DMS53 (cell line): ENCODE measurements around the gene FBXL3.
"Not testable (repeated sequence)": the region's sequence is repeated elsewhere in the genome, so short reads cannot be mapped to it uniquely, and the experiment has no call there.

Source experiments
- DNase-seq: peaks from one replicate; lab custom pipeline; 2025; lab: John Stamatoyannopoulos, UW

FBXL3 gene

DNA sequence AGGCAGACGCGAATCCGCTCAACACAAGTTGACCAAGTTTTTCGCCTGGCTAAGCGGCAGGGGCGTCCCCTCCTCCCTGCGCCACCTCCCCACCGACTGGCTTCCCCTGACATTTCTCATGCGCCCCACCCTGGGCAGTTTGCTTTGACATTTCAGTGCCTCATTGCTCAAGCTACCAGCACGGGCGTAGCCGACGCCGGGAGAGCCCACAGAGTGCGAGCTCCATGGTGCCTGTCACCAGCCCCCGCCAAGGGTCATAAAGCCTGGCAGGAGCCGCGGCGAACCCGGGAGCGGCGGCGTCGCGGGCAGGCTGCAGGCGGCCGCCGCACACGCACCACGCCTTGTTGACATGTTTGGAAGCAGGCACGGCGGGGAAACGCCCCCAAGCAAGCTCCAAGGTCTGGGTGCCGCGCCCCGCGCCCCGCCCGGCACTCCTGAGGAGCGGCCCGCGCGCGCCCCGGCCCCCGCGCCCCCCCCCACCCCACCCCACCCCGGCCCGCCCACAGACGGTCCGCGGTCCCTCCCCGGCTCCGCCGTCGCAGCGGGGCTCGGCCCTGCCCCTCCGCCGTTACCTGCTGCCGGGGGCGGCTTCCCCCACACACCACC is 601 bp downstream of the FBXL3 start:
- peak; percentile 62 for DNase-seq

- DNase-seq, result no peak
Measured at GRCh38 chr13:77022341-77022740, 4.6 kb downstream of the FBXL3 start.

DNA sequence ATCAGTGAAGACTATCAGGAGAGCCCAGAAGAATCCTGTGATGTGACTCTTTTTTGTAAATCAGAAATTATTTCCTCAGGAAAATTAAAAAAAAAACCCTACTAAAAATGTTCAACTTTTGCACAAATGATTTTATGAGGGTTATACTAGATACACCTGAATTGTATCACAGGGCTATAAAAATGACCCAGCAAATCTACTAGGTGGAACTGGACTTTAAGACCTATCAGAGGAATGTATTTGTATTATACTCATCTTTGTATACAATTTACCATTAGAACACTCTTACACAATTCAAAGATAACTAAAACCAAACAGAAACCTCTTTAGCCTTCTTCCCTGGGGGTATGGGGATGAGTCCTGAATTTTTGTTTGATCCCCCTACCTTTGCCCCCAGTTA is 7.2 kb downstream of the FBXL3 start:
- no peak for DNase-seq

GRCh38 chr13:77016888-77017623 is 9.9 kb downstream of the FBXL3 start:
- no peak for DNase-seq

DNA sequence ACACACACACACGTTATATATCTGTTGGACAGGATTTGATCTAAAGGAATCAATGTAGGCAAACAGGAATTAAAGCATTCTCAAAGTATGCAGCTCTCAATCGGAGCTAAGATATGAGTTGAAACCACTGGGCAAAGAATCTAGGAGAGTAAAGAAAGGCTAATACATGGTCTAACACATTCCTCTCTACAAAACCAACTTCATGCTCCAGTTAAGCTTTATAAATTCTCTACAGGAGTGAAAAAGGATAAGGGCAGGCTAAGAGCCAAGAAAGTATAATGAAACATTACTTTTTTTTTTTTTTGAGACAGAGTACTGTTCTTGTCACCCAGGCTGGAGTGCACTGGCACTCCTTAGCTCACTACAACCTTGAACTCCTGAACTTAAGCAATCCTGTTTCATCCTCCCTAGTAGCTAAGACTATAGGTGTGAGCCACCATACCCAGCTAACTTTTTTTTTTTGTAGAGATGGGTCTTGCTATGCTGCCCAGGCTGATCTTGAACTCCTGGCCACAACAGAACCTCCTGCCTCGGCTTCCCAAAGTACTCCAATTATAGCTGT is 10.6 kb downstream of the FBXL3 start:
- DNase-seq, result no peak

- no peak for DNase-seq
Measured at GRCh38 chr13:77014906-77015685, 11.9 kb downstream of the FBXL3 start.

DNA sequence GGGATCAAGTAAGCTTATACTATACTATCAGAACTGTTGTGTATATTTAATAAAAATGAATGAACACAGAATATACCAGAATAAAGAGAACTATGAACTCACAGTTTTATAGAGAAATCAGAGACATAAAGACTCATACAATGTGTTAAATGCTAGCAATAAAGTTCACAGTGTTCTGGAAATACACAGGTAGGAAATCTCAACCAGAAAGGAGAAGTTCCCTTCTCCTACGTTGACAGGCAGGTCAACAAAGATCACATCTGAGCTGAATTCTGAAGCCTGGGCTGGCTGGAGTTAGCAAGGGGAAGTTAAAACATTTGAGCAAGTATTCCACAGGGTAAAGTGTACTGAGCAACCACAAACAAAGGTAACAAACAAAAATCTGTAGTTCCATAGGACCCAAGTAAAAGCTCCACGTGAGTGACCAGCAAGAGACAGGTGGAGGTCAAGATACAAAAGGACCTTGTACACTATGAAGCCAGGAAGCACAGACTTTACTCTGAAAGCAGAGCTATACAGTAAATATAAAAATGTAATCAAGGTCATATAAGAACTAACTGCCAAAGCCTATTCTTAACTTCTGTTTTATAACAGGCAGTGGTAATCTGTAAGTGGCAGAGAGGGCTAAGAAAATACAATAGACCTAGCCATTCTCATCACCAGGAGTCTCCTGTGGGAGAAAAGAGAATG is 13.0 kb downstream of the FBXL3 start:
- no peak for DNase-seq

- not testable (repeated sequence) for DNase-seq
Measured at GRCh38 chr13:77009719-77010118, 17.2 kb downstream of the FBXL3 start.

DNA sequence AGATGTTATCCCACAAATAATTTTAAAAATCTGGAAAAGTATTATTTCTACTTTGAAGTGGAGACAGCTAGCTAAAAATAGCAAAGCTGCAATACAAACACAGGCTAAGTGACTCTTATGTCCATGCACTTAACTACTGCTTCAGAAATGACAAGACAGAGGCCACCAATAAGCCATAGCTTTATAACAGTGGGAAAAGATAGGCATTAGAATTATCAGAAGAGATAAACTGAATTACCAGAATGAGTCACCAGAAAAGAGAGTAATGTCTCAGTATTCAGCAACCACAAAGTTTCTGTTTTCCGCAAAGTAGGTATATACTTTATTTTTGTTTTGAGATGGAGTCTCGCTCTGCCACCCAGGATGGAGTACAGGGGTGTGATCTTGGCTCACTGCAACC is 17.9 kb downstream of the FBXL3 start:
- no peak for DNase-seq

GRCh38 chr13:77008337-77008736 is 18.6 kb downstream of the FBXL3 start:
- DNase-seq, result not testable (repeated sequence)

DNA sequence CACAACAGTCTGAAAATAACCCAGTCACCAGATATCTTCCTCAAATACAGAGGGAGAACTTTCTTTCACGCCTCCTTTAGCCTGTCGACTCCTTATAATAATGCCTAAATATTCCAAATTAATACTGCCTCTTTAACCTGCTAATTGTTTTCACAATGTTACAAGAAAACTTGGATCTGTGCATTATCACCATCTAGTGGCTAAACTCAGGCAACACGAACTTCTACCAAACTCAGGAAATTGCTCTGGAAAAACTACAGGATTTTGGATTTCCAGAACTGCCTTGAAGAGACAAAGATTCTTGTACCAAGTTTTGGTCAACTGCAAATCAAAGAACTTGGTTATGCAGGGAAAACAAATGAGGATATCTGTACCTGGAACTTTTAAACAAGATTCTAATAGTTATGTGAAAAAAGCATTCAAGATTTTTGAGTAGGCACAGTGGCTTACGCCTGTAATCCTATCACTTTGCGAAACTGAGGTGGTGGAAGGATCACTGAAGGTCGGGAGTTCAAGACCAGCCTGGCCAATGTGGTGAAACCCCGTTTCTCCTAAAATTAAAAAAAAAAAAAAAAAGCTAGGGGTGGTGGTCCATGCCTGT is 24.3 kb downstream of the FBXL3 start:
- DNase-seq, result peak; percentile 17

DNA sequence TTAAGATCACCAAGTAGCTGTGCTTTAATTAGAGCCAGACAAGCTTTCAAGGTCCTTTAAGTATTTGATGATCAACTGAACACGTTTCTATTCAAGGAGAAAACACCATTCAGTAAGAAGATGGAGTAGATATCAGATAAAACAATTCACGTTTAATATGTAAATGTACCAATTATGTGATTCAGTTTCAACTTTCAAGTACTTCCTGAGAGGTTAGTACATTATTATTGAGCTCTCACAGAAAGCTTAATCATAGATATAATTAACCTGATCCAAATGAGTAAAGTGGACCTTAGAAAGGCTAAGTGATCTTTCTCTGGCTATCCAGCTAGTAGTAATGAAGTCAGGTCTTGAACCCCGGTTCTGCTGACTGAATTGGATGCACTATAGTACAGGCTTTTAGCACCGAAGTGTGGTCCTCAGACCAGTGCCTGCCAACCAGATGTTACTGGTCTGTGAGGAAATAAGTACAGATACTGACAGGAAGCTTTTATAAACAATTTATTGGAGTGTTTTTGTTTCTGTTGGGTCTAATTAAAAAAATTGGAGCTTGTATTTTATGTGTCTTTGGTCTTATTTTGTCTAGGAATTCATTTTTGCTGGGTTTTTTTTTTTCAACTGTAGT is 24.9 kb downstream of the FBXL3 start:
- DNase-seq, result no peak

- DNase-seq, result no peak
Measured at GRCh38 chr13:77001540-77001939, 25.4 kb downstream of the FBXL3 start.

DNA sequence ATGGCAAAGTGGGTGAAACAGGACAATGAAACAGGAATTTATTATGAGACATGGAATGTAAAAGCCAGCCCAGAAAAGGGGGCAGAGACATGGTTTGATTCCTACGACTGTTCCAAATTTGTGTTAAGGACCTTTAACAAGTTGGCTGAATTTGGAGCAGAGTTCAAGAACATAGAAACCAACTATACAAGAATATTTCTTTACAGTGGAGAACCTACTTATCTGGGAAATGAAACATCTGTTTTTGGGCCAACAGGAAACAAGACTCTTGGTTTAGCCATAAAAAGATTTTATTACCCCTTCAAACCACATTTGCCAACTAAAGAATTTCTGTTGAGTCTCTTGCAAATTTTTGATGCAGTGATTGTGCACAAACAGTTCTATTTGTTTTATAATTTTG is 26.5 kb downstream of the FBXL3 start:
- DNase-seq, result no peak

DNA sequence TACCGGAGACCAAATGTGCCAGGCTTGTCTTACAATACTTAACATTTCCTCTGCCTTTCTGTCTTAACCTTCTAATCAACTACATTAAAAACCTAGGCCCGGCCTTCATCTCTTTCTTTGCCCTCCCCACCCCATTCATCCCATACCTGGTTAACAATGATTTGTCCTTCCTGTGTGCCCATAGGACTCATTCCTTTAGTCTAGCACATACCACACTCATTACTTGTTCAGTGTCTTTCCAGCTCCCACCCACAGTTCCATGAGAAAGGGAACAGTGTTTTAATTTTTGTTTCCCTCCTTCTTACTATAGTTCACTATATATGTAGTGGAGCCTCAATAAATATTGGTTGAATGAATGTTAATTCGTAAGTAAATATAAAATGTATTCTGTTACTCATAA is 32.7 kb downstream of the FBXL3 start:
- DNase-seq, result no peak

DNA sequence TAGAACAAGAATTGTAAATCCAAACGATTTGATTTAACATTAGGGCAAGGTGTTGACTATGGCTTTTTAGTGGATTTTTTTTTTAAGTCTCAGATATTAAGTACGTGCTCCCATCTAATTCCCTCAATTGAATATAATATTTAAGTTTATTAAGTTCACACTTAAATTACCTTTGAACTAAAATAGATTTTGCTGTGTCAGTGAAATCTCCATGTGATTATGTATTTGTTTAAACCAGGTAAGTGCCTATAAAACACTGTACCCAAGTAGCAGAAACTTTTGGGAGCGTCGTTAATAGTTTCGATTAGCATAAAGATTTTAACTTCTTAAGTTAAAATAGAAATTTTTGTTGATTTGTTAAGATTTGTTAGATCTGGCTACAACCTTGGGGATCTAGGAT is 33.5 kb downstream of the FBXL3 start:
- DNase-seq, result no peak

DNA sequence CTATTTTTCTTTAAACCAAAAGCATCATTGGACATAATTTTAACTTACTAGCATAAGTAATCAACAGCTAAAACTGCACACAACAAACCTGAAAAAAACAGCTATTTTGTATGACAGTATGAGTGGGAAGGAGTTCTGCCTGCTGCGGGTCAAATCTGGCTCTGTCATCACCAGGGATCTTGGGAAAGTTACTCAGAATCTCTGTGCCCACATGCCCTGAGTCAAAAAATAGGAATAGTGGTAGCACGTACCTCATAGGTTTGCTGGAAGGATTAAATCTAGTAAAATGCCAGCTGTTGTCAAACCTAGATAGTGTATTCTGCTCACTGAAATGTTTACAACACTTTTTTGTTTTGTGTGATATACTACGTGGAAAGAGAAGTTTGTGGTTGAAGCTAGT is 33.9 kb downstream of the FBXL3 start:
- DNase-seq, result no peak

DNA sequence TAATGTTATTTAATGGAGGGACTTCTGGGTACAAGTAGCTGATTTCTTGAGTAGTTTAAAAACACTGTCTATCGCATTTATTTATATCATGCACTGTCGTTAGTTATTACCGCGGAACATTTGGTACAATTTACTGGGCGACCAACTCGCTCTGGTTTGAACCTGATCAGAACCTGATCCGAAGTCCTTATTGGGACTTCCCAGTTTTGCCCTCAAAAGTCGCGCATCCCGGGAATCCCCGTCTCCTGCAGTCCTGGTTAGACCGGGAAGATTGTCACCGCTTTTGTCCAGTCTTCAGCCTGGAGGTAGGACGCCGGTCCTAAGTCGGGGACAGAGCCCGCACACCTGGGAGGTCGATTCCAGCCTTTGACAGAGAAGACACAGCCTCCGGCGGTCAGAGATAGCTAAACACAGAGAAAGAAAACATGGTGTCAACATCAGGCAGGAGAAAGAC is 34.4 kb downstream of the FBXL3 start:
- peak; percentile 33 for DNase-seq

- DNase-seq, result peak; percentile 89
Measured at GRCh38 chr13:76991796-76992547, 35.0 kb downstream of the FBXL3 start, which contains the start of gene CLN5. Gene CLN5, plus strand, starts transcription at chr13:76992081. Its CDS starts 18 bp downstream, at chr13:76992099.

DNA sequence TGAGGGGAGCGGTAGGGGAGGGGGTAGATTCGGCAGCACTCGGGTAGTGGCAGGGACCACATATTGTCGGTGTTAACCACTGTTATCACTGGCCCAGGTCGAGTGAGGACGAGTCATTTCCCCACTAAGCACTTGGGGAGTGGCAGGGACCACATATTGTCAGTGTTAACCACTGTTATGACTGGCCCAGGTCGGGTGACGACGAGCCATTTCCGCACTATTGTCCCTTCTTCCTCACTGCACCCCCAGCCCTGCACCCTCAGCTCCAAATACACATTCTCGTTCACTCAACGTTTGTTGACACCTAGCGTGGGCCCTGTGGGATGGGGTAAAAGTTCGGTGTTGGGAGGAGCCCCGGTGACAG is 35.5 kb downstream of the FBXL3 start:
- DNase-seq, result peak; percentile 20
